ENCODE measurements around the gene ARHGEF39. TPM values are rescaled to one million over a fixed set of nuclear protein-coding genes. Genes with fewer than 3 reads are reported as not detected.

Gene ARHGEF39
- total RNA-seq, 1 donor from 2014 or later, result 0.38 TPM

GRCh38 chr9:35629597-35629996, 35.4 kb downstream of the ARHGEF39 start:
- ATAC-seq, result no peak
- Histone ChIP-seq H3K36me3 (no peaks in the 10 kb centered on the region), H3K4me1 (no peaks in the 10 kb centered on the region), H3K27ac (no peak overlapping the region), H3K4me3 (no peak overlapping the region), H3K27me3 (no peaks in the 10 kb centered on the region), H3K9me3 (no peaks in the 10 kb centered on the region)
- no peak for DNase-seq
- intact Hi-C loops (cut with DNase I), result no loop called here
- TF ChIP-seq CTCF (IDR thresholded peaks at IDR 0.05), result no peak

- no peak for ATAC-seq
- TF ChIP-seq CTCF (IDR thresholded peaks at IDR 0.05), result no peak
- Histone ChIP-seq H3K27me3 (no peaks in the 10 kb centered on the region), H3K27ac (no peak overlapping the region), H3K9me3 (no peaks in the 10 kb centered on the region), H3K36me3 (no peaks in the 10 kb centered on the region), H3K4me1 (no peaks in the 10 kb centered on the region), H3K4me3 (no peak overlapping the region)
- DNase-seq, result no peak
- intact Hi-C loops (cut with DNase I), result no loop called here
Measured at GRCh38 chr9:35628389-35628991, 36.5 kb downstream of the ARHGEF39 start.

GRCh38 chr9:35627575-35627974, 37.4 kb downstream of the ARHGEF39 start:
- DNase-seq (no peak), ATAC-seq (no peak)
- TF ChIP-seq CTCF (IDR thresholded peaks at IDR 0.05), result no peak
- intact Hi-C loops (cut with DNase I), result no loop called here
- Histone ChIP-seq H3K36me3 (no peaks in the 10 kb centered on the region), H3K27me3 (no peaks in the 10 kb centered on the region), H3K4me1 (no peaks in the 10 kb centered on the region), H3K4me3 (no peak overlapping the region), H3K9me3 (no peaks in the 10 kb centered on the region), H3K27ac (no peak overlapping the region)

- ATAC-seq, result no peak
- Histone ChIP-seq H3K36me3 (no peaks in the 10 kb centered on the region), H3K9me3 (no peaks in the 10 kb centered on the region), H3K27ac (peak overlapping the region; percentile 36), H3K4me1 (peaks cover 11% of the 10 kb centered on the region), H3K27me3 (no peaks in the 10 kb centered on the region), H3K4me3 (no peak overlapping the region)
- TF ChIP-seq CTCF (IDR thresholded peaks at IDR 0.05), result no peak
- intact Hi-C loops (cut with DNase I), result no loop called here
- no peak for DNase-seq
Measured at GRCh38 chr9:35619800-35620158, 45.2 kb downstream of the ARHGEF39 start.

- peak overlapping the region; percentile 36 for H3K27ac ChIP-seq
- no peaks in the 10 kb centered on the region for H3K36me3 ChIP-seq
- no peaks in the 10 kb centered on the region for H3K27me3 ChIP-seq
- H3K4me3 ChIP-seq, result no peak overlapping the region
- DNase-seq (no peak), ATAC-seq (peak; percentile 45)
- peaks cover 11% of the 10 kb centered on the region for H3K4me1 ChIP-seq
- H3K9me3 ChIP-seq, result no peaks in the 10 kb centered on the region
- TF ChIP-seq CTCF (IDR thresholded peaks at IDR 0.05), result no peak
- intact Hi-C loops (cut with DNase I), result no loop called here
Measured at GRCh38 chr9:35618854-35619799, 45.9 kb downstream of the ARHGEF39 start.
